HL-60 (cell line): ENCODE data around the gene GRIN2C.

ENCODE experiments used
- DNase-seq, 2 experiments: peaks; one replicate each; pipeline ENCODE4 v3.0.0-alpha.2; 2010 to 2020; ENCODE audit warnings: low read depth in 1 of 2, low spot score in 1 of 2
- H3K27ac ChIP-seq: fragments of 250-450 bp; sonication (Bioruptor Pico); replicated peaks from 2 replicates; pipeline ENCODE4 v1.5.1; 2020; ENCODE audit warnings: mild to moderate bottlenecking, moderate library complexity
- H3K27me3 ChIP-seq: fragments of 250-450 bp; sonication (Bioruptor Pico); 2 replicates; pipeline ENCODE4 v1.5.1; 2021; ENCODE audit warnings: mild to moderate bottlenecking, moderate library complexity; ENCODE audit not compliant: insufficient read depth, poor library complexity, severe bottlenecking
- H3K4me3 ChIP-seq: replicated peaks from 2 replicates; pipeline ENCODE4 v1.5.1; 2011; ENCODE audit warnings: mild to moderate bottlenecking, control low read depth, low read length; ENCODE audit not compliant: insufficient read depth
- GABPA ChIP-seq: IDR thresholded peaks from 2 replicates; pipeline ENCODE4 v1.6.1; 2012; ENCODE audit warnings: low read depth
- POLR2AphosphoS5 ChIP-seq: IDR thresholded peaks from 2 replicates; pipeline ENCODE4 v1.6.1; 2012; ENCODE audit warnings: low read depth
- REST ChIP-seq: IDR thresholded peaks from 2 replicates; pipeline ENCODE4 v1.6.1; 2012; ENCODE audit warnings: low read depth; ENCODE audit not compliant: insufficient replicate concordance
- SPI1 ChIP-seq: IDR thresholded peaks from 2 replicates; pipeline ENCODE4 v1.6.1; 2012; ENCODE audit warnings: low read depth, mild to moderate bottlenecking, borderline replicate concordance
- TF ChIP-seq, protein P1 (sequence below): IDR thresholded peaks from one replicate; pipeline ENCODE4 v1.5.1; 2011; ENCODE audit warnings: low read length, control low read depth, inconsistent platforms; ENCODE audit not compliant: insufficient read depth

The GRIN2C gene

DNA sequence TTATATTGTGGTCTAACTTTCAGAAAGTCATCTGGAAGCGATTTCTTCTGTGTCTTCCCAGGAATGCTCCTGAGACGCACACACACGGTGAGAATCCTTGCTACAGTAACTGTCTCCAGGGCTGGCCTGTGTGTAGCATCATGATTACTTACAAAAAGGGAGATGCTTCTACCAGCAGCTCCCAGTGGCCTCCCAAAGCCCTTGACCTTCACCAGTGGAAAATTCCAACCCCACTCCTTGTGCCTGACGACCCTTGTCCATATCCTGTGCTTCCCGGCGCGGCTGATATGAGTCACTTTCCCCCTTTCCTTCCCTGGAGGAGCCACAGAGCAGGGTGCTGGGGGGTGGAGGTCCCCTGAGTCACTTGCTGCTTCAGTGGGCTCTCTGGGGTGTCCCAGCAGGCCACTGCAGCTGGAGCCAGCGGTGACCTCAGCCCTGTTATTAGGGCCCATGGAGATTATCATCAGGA, 61.4 kb downstream of the GRIN2C start:
- no peak for DNase-seq
- Histone ChIP-seq H3K27me3 (no peaks in the 10 kb centered on the region), H3K4me3 (no peak overlapping the region), H3K27ac (no peak overlapping the region)
- no peak for TF ChIP-seq GABPA
- TF ChIP-seq, protein P1, sequence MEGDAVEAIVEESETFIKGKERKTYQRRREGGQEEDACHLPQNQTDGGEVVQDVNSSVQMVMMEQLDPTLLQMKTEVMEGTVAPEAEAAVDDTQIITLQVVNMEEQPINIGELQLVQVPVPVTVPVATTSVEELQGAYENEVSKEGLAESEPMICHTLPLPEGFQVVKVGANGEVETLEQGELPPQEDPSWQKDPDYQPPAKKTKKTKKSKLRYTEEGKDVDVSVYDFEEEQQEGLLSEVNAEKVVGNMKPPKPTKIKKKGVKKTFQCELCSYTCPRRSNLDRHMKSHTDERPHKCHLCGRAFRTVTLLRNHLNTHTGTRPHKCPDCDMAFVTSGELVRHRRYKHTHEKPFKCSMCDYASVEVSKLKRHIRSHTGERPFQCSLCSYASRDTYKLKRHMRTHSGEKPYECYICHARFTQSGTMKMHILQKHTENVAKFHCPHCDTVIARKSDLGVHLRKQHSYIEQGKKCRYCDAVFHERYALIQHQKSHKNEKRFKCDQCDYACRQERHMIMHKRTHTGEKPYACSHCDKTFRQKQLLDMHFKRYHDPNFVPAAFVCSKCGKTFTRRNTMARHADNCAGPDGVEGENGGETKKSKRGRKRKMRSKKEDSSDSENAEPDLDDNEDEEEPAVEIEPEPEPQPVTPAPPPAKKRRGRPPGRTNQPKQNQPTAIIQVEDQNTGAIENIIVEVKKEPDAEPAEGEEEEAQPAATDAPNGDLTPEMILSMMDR = no peak
- TF ChIP-seq REST = no peak
- no peak for TF ChIP-seq POLR2AphosphoS5
- TF ChIP-seq SPI1 = no peak

DNA sequence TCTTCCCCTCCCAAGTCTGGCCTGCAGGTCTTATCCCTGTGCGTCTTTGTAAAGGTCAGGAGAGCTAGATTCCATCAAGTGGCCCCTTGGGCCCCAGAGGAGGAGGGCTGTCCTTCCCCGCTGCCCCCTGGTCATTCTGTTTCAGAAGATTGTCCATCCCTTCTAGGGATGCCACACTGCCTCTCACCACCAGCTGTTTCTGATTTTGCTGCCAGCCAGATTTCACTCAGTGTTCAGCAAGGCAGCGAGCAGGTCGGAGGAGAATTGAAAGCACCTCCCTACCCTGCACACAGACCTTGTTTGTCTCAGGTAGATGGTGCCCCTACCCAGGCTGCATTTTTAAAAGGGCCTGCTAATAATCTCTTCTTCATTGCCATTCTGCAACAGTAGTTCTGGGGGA, 61.9 kb downstream of the GRIN2C start:
- DNase-seq = no peak
- H3K27me3 ChIP-seq = no peaks in the 10 kb centered on the region
- TF ChIP-seq, protein P1 = no peak
- TF ChIP-seq SPI1 (no peak), REST (no peak), GABPA (no peak), POLR2AphosphoS5 (no peak)
- no peak overlapping the region for H3K4me3 ChIP-seq
- H3K27ac ChIP-seq = no peak overlapping the region

DNA sequence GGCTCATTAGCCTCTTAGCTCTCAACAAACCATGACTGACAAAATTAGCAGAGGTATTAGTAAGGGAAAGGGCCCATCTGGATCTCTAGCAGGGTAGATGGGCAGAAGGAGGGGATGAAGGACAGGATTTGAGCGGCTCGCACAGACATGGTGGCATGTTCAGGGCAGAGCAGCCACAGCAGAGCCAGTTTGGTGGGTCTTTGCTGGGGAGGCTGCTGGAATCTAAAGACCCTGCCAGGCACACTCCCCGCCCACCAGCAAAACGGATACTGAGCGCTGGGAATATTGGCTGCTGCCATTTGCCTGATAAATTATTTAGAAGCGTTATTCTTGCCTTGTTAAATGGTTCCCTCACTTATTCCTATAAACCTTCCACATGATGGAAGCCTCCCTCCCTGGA, 62.8 kb downstream of the GRIN2C start:
- Histone ChIP-seq H3K4me3 (no peak overlapping the region), H3K27ac (no peak overlapping the region), H3K27me3 (no peaks in the 10 kb centered on the region)
- no peak for DNase-seq
- no peak for TF ChIP-seq GABPA
- TF ChIP-seq, protein P1 = no peak

DNA sequence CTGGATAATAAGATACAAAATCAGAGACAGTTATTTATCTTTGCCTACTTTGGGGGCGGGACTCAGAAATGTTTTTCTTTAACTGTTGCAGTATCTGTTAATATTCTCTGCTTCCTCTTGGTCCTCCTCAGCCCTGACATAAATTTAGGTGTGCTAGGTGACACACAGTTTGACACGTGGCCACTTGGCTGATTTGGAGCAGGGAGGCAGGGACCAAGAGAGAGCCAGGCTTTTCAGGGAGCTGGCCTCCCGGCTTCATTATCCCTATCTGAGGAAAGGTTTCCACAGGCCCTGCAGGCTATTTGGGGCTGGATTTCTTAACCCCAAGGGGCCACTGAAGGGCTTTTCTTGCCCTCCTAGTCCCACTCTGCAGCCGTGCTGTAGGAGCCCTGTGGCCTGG, 63.5 kb downstream of the GRIN2C start:
- Histone ChIP-seq H3K4me3 (no peak overlapping the region), H3K27ac (no peak overlapping the region), H3K27me3 (no peaks in the 10 kb centered on the region)
- DNase-seq = no peak
- no peak for TF ChIP-seq REST
- no peak for TF ChIP-seq SPI1
- no peak for TF ChIP-seq POLR2AphosphoS5
- TF ChIP-seq, protein P1 = no peak
- no peak for TF ChIP-seq GABPA
